DOHH2 (cell line): ENCODE measurements around the gene ISLR.

Experiments used
- EZH2phosphoT487 ChIP-seq: fragments of 200-600 bp; sonication (generic); IDR thresholded peaks from 2 replicates; pipeline ENCODE4 v1.6.1; 2017; ENCODE audit warnings: borderline replicate concordance, mild to moderate bottlenecking, antibody characterized with exemption, low read length, moderate library complexity, mixed read lengths
- TF ChIP-seq, protein P1 (sequence below): fragments of 200-600 bp; sonication (generic); IDR thresholded peaks from one replicate; pipeline ENCODE4 v1.5.1; 2014; ENCODE audit warnings: antibody characterized with exemption, mild to moderate bottlenecking, low read depth, low read length; ENCODE audit not compliant: poor library complexity, severe bottlenecking

DNA sequence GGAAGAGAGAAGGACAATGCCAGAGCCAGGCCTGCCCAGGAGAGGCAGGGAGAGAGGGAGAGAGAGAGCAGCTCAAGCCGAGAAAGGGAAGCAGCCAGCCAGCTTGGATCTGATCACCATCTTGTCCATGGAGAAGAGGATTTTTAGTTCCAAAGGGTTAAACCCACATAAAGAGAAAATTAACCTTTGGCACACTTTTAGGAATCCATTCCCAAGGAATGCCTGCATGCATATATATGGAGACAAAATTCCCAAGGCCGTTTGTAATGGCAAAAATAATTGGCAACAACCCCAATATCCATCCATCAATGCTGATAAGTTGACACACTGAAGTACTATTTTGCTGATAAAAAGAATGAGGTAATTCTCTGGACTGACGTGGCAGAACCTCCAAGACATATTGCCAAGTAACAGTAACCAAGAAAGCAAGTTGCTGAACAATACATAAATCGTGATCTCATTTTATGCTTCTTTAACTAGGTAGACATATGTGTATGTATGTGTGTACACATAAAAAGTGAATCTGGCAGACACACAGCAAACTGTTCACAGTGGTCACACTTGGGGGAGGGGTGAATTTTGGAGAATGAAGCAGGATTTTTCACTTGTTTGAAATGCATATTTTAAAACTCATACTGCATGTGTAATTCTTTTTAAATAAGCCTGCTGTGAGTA lies 36.6 kb downstream of the ISLR start:
- TF ChIP-seq, protein P1, sequence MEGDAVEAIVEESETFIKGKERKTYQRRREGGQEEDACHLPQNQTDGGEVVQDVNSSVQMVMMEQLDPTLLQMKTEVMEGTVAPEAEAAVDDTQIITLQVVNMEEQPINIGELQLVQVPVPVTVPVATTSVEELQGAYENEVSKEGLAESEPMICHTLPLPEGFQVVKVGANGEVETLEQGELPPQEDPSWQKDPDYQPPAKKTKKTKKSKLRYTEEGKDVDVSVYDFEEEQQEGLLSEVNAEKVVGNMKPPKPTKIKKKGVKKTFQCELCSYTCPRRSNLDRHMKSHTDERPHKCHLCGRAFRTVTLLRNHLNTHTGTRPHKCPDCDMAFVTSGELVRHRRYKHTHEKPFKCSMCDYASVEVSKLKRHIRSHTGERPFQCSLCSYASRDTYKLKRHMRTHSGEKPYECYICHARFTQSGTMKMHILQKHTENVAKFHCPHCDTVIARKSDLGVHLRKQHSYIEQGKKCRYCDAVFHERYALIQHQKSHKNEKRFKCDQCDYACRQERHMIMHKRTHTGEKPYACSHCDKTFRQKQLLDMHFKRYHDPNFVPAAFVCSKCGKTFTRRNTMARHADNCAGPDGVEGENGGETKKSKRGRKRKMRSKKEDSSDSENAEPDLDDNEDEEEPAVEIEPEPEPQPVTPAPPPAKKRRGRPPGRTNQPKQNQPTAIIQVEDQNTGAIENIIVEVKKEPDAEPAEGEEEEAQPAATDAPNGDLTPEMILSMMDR, result no peak
- no peak for TF ChIP-seq EZH2phosphoT487
